ENCODE measurements around the gene ADCY2.

GRCh38 chr5:7811715-7812114, 415.8 kb downstream of the ADCY2 start:
- TF ChIP-seq MEIS1 (CRISPR knock-in tag; IDR thresholded peaks at IDR 0.05; ENCODE audit: borderline replicate concordance) = no peak
- no peak for TF ChIP-seq PATZ1 (tag by site-specific recombination; IDR thresholded peaks at IDR 0.05)
- TF ChIP-seq TCF7L2 (IDR thresholded peaks at IDR 0.05; ENCODE audit: borderline replicate concordance, low read depth, low read length) = no peak
- no peak for TF ChIP-seq WT1 (tag by site-specific recombination; IDR thresholded peaks at IDR 0.05)
- TF ChIP-seq BCL11A (tag by site-specific recombination; IDR thresholded peaks at IDR 0.05; ENCODE audit: low read depth) = no peak
- TF ChIP-seq TRIM28 (IDR thresholded peaks at IDR 0.05; ENCODE audit: borderline replicate concordance, low read length) = no peak
- TF ChIP-seq ZNF529 (tag by site-specific recombination; IDR thresholded peaks at IDR 0.05; ENCODE audit: insufficient replicate concordance) = no peak
- TF ChIP-seq, protein P1, sequence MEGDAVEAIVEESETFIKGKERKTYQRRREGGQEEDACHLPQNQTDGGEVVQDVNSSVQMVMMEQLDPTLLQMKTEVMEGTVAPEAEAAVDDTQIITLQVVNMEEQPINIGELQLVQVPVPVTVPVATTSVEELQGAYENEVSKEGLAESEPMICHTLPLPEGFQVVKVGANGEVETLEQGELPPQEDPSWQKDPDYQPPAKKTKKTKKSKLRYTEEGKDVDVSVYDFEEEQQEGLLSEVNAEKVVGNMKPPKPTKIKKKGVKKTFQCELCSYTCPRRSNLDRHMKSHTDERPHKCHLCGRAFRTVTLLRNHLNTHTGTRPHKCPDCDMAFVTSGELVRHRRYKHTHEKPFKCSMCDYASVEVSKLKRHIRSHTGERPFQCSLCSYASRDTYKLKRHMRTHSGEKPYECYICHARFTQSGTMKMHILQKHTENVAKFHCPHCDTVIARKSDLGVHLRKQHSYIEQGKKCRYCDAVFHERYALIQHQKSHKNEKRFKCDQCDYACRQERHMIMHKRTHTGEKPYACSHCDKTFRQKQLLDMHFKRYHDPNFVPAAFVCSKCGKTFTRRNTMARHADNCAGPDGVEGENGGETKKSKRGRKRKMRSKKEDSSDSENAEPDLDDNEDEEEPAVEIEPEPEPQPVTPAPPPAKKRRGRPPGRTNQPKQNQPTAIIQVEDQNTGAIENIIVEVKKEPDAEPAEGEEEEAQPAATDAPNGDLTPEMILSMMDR (tag by site-specific recombination; IDR thresholded peaks at IDR 0.05) = no peak

Measured in HEK293 (cell line).